ENCODE data around the gene BABAM1. TPM values are rescaled to one million over a fixed set of nuclear protein-coding genes. Genes with fewer than 3 reads are reported as not detected.
A peak's percentile ranks its signal among the peaks of the same experiment; 100 is the strongest.

BABAM1 gene
- total RNA-seq, 1 experiment from 2014 or later = 93.3 TPM

DNA sequence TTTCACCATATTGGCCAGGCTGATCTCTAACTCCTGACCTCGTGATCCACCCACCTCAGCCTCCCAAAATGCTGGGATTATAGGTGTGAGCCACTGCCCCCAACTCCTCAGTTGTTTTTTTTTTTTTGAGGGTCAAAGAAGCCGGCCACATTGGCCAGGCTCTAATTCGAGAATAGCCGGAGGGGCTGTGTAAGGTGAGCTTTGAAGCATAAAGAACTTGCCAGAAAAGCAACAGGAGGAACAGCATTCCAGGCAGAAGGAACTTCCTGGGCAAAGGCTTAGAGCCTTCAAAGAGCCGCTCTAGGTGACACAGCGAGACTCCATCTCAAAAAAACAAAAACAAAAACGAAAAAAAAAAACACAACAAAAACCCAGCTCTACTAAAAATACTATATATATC lies 1.2 kb upstream of the BABAM1 start:
- Histone ChIP-seq H3K79me2 (ENCODE audit: insufficient read depth, low read length) (peaks cover 17% of the 10 kb centered on the region), H3K27me3 (ENCODE audit: insufficient read depth, low read length) (no peaks in the 10 kb centered on the region), H3K36me3 (ENCODE audit: control insufficient read depth in 1 of 2, insufficient read depth in 2 of 2, low read length in 2 of 2) (peaks cover 0 to 13% of the 10 kb centered on the region in 2 experiments; a peak in 1 of 4 replicates), H3K4me2 (ENCODE audit: low read length) (no peak overlapping the region), H3K4me1 (ENCODE audit: control insufficient read depth in 1 of 2, insufficient read depth in 2 of 2, low read length in 2 of 2) (peaks cover 3 to 11% of the 10 kb centered on the region in 2 experiments; a peak in 3 of 4 replicates), H4K20me1 (ENCODE audit: insufficient read depth) (no peaks in the 10 kb centered on the region), H3K27ac (ENCODE audit: low read depth, low read length) (peak overlapping the region; percentile 15; the same call in 1 of the 2 replicates), H3K9me3 (ENCODE audit: control insufficient read depth in 1 of 2, insufficient read depth in 1 of 2, low read depth in 1 of 2, low read length in 2 of 2) (no peaks in the 10 kb centered on the region), H3K4me3 (replicated peaks in 1 of 2; ENCODE audit: low read depth in 1 of 2, low read length in 2 of 2) (no peak overlapping the region), H3K9ac (ENCODE audit: low read length) (no peak overlapping the region), H2AFZ (ENCODE audit: low read depth, low read length, poor library complexity, severe bottlenecking) (no peak overlapping the region), H3K9me2 (ENCODE audit: insufficient read depth) (no peaks in the 10 kb centered on the region)
- ChIA-PET RAD21 (ENCODE audit: low non-redundant PET in 1 of 2, low total read pairs in 2 of 2, uncharacterized antibody in 2 of 2, unreplicated experiment in 2 of 2) (no interaction called here), CTCF (interaction anchor here (1.2 to 1.5 kb wide), 2 partner anchors 60 to 230 kb away, joined by 3 read pairs; no protein-coding TSS in a partner anchor), POLR2A (interaction anchor here (1.3 kb wide), 1 partner anchor 51 kb away, joined by 6 read pairs; the partner anchor contains the start of gene USE1)
- ATAC-seq (no peak), DNase-seq (ENCODE audit: low read depth, low spot score) (no peak)
- no TSS peak for BruUV-seq (replicated peaks)
- no peak for TF ChIP-seq RAD21 (IDR thresholded peaks at IDR 0.05; ENCODE audit: low read depth)
- no peak for TF ChIP-seq EGR1 (IDR thresholded peaks at IDR 0.05; ENCODE audit: low read depth)
- TF ChIP-seq POLR2A (IDR thresholded peaks at IDR 0.05; ENCODE audit: borderline replicate concordance, extremely low read depth, insufficient read depth, insufficient read length) = no peak
- TF ChIP-seq JUND (IDR thresholded peaks at IDR 0.05) = no peak
- no peak for TF ChIP-seq TCF7L2 (IDR thresholded peaks at IDR 0.05; ENCODE audit: borderline replicate concordance, extremely low read depth, insufficient read depth, insufficient read length)
- TF ChIP-seq, protein P1, sequence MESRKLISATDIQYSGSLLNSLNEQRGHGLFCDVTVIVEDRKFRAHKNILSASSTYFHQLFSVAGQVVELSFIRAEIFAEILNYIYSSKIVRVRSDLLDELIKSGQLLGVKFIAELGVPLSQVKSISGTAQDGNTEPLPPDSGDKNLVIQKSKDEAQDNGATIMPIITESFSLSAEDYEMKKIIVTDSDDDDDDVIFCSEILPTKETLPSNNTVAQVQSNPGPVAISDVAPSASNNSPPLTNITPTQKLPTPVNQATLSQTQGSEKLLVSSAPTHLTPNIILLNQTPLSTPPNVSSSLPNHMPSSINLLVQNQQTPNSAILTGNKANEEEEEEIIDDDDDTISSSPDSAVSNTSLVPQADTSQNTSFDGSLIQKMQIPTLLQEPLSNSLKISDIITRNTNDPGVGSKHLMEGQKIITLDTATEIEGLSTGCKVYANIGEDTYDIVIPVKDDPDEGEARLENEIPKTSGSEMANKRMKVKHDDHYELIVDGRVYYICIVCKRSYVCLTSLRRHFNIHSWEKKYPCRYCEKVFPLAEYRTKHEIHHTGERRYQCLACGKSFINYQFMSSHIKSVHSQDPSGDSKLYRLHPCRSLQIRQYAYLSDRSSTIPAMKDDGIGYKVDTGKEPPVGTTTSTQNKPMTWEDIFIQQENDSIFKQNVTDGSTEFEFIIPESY (IDR thresholded peaks at IDR 0.05; ENCODE audit: extremely low read depth, insufficient replicate concordance, low read length) = no peak
- TF ChIP-seq ZNF274 (IDR thresholded peaks at IDR 0.05; ENCODE audit: low read depth, low read length) = no peak
- no peak for TF ChIP-seq FOSL1 (IDR thresholded peaks at IDR 0.05; ENCODE audit: low read depth)
- TF ChIP-seq, protein P2, sequence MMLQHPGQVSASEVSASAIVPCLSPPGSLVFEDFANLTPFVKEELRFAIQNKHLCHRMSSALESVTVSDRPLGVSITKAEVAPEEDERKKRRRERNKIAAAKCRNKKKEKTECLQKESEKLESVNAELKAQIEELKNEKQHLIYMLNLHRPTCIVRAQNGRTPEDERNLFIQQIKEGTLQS (IDR thresholded peaks at IDR 0.05) = no peak
- no peak for TF ChIP-seq CTCF (IDR thresholded peaks at IDR 0.05 in 2 of 3, conservative IDR thresholded peaks at IDR 0.05 in 1 of 3; ENCODE audit: borderline replicate concordance in 1 of 3, insufficient read depth in 1 of 3, low read depth in 2 of 3, low read length in 2 of 3)
- no peak for TF ChIP-seq CBX3 (IDR thresholded peaks at IDR 0.05; ENCODE audit: low read depth)
- no peak for TF ChIP-seq CEBPB (IDR thresholded peaks at IDR 0.05; ENCODE audit: low read depth)
- no peak for TF ChIP-seq EZH2 (IDR thresholded peaks at IDR 0.05)
- TF ChIP-seq YY1 (IDR thresholded peaks at IDR 0.05; ENCODE audit: extremely low read depth, insufficient replicate concordance, low read depth, low read length) = no peak
- TF ChIP-seq SIN3A (IDR thresholded peaks at IDR 0.05; ENCODE audit: low read depth) = no peak
- TF ChIP-seq ELF1 (IDR thresholded peaks at IDR 0.05; ENCODE audit: borderline replicate concordance, low read depth) = no peak
- intact Hi-C loops (cut with micrococcal nuclease) = no loop called here
